Uterus (tissue), 2 donors: ENCODE measurements around the gene CACNA2D4.

Source experiments
- POLR2A ChIP-seq, 2 donors: fragments of 450-650 bp; IDR thresholded peaks; one replicate each; pipeline ENCODE4 v1.6.1; 2016; ENCODE audit warnings: antibody characterized with exemption in 2 of 2, mild to moderate bottlenecking in 1 of 2, moderate library complexity in 1 of 2
- TF ChIP-seq, protein P1 (sequence below), 4 experiments: fragments of 200-600 bp in 2 of 4; fragments of 450-650 bp in 2 of 4; sonication (generic) in 2 of 4; IDR thresholded peaks; one replicate each; pipeline ENCODE4 v1.5.1; 2016 to 2019; ENCODE audit warnings: antibody characterized with exemption in 4 of 4, mild to moderate bottlenecking in 2 of 4, moderate library complexity in 1 of 4

DNA sequence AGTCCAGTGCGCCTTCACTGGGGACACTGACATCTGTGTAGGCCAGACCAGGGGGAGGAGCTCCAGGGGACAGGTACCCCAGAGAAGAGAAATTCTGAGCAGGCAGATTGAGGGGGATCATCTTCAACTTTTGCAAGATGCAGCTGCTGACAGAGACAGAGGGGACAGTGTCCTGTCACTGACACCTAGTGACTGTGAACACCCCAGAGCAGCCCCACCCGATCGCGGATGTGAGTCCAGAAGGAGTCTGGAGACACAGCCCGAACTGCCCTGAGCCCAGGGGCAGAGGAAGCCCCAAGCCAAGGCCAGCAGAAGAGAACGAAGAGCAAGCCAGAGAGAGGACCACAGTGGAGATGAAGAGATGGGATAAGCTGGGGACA, 119.8 kb downstream of the CACNA2D4 start:
- TF ChIP-seq, protein P1, sequence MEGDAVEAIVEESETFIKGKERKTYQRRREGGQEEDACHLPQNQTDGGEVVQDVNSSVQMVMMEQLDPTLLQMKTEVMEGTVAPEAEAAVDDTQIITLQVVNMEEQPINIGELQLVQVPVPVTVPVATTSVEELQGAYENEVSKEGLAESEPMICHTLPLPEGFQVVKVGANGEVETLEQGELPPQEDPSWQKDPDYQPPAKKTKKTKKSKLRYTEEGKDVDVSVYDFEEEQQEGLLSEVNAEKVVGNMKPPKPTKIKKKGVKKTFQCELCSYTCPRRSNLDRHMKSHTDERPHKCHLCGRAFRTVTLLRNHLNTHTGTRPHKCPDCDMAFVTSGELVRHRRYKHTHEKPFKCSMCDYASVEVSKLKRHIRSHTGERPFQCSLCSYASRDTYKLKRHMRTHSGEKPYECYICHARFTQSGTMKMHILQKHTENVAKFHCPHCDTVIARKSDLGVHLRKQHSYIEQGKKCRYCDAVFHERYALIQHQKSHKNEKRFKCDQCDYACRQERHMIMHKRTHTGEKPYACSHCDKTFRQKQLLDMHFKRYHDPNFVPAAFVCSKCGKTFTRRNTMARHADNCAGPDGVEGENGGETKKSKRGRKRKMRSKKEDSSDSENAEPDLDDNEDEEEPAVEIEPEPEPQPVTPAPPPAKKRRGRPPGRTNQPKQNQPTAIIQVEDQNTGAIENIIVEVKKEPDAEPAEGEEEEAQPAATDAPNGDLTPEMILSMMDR (IDR thresholded peaks at IDR 0.05) = no peak
- TF ChIP-seq POLR2A (IDR thresholded peaks at IDR 0.05) = no peak
